Fibroblast of lung (primary cell): ENCODE data around the gene COLEC11.

Experiments used
- EZH2 ChIP-seq: IDR thresholded peaks from 2 replicates; pipeline ENCODE4 v1.5.1; 2012; ENCODE audit warnings: low read length, control low read depth, mild to moderate bottlenecking; ENCODE audit errors: missing control alignments
- TF ChIP-seq, protein P1 (sequence below), 2 donors: IDR thresholded peaks in 1 of 2; conservative IDR thresholded peaks in 1 of 2; 1 replicate in 1 of 2; 2 replicates in 1 of 2; pipeline ENCODE4 v1.5.1; 2011 to 2012; ENCODE audit warnings: low read length in 2 of 2, control low read depth in 1 of 2, inconsistent platforms in 1 of 2, low read depth in 1 of 2, mild to moderate bottlenecking in 1 of 2

DNA sequence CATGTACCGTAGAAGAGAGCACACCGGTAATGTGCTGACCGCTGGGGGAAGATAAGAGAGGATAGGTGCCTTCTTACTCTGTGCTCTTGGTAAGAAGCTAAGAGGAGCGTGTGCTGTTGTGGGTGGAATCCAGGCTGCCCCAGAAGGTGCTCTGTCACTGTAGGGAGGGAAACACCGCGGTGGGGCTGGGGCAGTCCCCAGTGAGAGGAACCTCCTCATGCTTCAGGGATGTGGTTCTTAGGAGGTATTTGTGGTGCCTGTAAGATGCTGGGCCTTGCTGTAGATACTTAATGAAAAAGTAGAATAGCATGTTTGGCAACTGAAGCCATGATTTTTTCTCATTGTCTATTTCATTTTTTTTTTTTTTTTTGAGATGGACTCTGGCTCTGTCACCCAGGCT lies 1.1 kb downstream of the COLEC11 start:
- TF ChIP-seq, protein P1, sequence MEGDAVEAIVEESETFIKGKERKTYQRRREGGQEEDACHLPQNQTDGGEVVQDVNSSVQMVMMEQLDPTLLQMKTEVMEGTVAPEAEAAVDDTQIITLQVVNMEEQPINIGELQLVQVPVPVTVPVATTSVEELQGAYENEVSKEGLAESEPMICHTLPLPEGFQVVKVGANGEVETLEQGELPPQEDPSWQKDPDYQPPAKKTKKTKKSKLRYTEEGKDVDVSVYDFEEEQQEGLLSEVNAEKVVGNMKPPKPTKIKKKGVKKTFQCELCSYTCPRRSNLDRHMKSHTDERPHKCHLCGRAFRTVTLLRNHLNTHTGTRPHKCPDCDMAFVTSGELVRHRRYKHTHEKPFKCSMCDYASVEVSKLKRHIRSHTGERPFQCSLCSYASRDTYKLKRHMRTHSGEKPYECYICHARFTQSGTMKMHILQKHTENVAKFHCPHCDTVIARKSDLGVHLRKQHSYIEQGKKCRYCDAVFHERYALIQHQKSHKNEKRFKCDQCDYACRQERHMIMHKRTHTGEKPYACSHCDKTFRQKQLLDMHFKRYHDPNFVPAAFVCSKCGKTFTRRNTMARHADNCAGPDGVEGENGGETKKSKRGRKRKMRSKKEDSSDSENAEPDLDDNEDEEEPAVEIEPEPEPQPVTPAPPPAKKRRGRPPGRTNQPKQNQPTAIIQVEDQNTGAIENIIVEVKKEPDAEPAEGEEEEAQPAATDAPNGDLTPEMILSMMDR (conservative IDR thresholded peaks at IDR 0.05 in 1 of 2, IDR thresholded peaks at IDR 0.05 in 1 of 2; ENCODE audit: low read depth in 1 of 2, low read length in 2 of 2), result no peak
- TF ChIP-seq EZH2, result no peak
